IPS-NIHi11 (cell line): ENCODE measurements around the gene LURAP1L.
"Not testable (repeated sequence)": the region's sequence is repeated elsewhere in the genome, so short reads cannot be mapped to it uniquely, and the experiment has no call there.

ENCODE experiments used
- DNase-seq: peaks from one replicate; pipeline ENCODE4 v3.0.0; 2012; ENCODE audit warnings: mixed read lengths, low spot score

Gene LURAP1L

DNA sequence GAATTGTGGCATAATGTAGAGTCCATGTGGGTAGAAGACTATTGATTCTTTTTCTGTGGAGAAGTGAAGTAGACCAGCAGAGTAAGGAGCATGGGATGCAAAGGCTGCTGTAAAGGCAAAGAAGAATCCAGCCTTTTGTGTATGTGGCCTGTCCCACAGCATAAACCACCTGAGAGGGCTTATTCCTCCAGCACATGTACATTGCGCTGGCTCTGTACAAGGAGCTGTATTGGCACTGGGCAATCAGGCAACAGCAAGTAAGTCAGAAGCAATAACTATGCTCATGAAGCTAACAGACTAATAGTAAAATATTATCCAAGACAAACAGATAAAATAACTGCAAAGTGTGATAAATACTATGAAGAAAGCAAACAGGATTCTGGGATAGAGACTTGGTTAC, 86.2 kb downstream of the LURAP1L start:
- DNase-seq, result no peak

DNA sequence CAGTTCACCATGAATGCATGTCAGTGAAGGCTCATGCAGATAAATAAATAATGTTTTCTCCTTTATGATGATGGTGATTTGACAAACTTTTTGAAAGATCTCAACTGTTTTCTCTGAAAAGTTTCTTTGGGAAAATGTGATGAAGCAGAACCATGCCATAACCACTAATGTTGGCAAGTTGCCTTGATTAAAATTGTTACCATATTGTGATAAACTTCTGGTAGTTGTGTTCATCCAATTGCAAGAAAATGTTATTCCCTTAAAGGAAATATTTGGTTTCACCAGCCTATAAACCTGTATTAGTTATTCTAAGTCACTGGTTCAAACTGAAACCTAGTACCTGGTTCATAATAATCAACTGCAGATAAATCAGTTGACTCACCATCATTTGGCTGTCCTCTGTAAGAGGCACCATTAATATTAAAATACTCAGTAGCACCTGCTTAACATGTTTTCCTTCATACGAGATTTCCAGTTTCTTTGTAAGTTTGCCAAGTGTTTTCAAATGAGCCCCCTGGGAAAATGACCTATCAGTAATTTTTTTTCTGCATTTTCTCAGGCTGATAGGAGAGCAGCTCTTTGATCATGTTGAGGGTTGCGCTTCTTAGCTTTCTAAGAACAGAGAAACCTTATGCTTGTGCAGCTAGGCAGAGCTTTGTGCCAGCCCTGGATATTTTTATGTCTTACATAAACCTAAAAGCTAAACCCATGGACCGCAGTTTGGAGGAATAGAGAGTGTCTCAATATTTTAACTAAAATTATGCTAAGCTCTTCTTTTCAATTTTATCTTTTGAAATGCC, 88.0 kb downstream of the LURAP1L start:
- DNase-seq, result no peak

DNA sequence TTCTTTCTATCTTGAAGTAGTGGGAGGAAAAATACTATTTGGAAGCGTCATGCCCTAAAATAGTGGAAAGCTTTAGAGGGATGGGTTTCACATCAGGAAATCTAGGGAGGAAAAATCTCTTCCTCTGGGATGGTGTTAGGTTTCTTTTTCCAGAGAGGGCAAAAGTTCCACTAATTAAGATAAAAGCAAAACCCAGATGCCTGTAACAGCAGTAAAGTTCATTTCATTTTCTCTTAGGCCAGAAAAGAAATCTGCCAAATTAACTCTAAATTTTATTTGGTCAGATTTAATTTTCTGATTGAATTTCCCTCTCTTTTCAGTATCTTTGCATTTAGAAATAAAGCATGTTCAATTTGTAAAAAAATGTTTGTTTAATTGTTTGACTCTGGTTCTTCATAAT, 88.8 kb downstream of the LURAP1L start:
- DNase-seq, result no peak

DNA sequence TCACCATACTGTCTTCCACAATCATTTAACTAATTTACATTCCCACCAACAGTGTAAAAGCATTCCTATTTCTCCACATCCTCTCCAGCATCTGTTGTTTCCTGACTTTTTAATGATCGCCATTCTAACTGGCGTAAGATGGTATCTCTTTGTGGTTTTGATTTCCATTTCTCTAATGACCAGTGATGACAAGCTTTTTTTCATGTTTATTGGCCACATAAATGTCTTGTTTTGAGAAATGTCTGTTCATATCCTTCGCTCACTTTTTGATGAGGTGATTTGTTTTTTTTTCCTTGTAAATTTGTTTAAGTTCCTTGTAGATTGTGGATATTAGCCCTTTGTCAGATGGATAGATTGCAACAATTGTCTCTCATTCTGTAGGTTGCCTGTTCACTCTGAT, 90.6 kb downstream of the LURAP1L start:
- not testable (repeated sequence) for DNase-seq
